Activated CD8-positive, alpha-beta T cell treated with anti-CD3 and anti-CD28 coated beads for 36 hours (primary cell): Measurements from ENCODE around the gene GRHL1. TPM values are rescaled to one million over a fixed set of nuclear protein-coding genes. Genes with fewer than 3 reads are reported as not detected.
A peak's percentile ranks its signal among the peaks of the same experiment; 100 is the strongest.

Experiments used
- ATAC-seq: fragments of 200-7000 bp; cut with Tn5 transposase; one replicate; pipeline ENCODE4 v1.10.0; 2021; ENCODE audit warnings: mild to moderate bottlenecking, moderate library complexity
- CTCF ChIA-PET: fragments of 350-600 bp; sonication (Branson Sonifier 250); formaldehyde crosslinking; loops from one replicate; lab custom pipeline; 2021; ENCODE audit warnings: antibody characterized with exemption; lab: Charles Lee
- POLR2A ChIA-PET: fragments of 350-600 bp; sonication (Branson Sonifier 250); formaldehyde crosslinking; loops from one replicate; lab custom pipeline; 2021; ENCODE audit warnings: antibody characterized with exemption; lab: Charles Lee
- DNase-seq: peaks from one replicate; pipeline ENCODE4 v3.0.0-alpha.2; 2020
- H3K27ac Mint-ChIP-seq: one replicate; pipeline ENCODE4 v1.8.0; 2021; ENCODE audit warnings: mild to moderate bottlenecking, mixed read lengths
- H3K27me3 Mint-ChIP-seq: one replicate; pipeline ENCODE4 v1.8.0; 2021; ENCODE audit warnings: mixed read lengths
- H3K36me3 Mint-ChIP-seq: one replicate; pipeline ENCODE4 v1.8.0; 2021; ENCODE audit warnings: low read depth, mixed read lengths
- H3K4me1 Mint-ChIP-seq: one replicate; pipeline ENCODE4 v1.8.0; 2021; ENCODE audit warnings: low read depth, mixed read lengths
- H3K4me3 Mint-ChIP-seq: one replicate; pipeline ENCODE4 v1.8.0; 2021; ENCODE audit warnings: mild to moderate bottlenecking, moderate library complexity, mixed read lengths
- H3K9me3 Mint-ChIP-seq: one replicate; pipeline ENCODE4 v1.8.0; 2021; ENCODE audit warnings: mixed read lengths
- CTCF ChIP-seq: fragments of 200-600 bp; IDR thresholded peaks from one replicate; pipeline ENCODE4 v1.8.0; 2022; ENCODE audit warnings: antibody characterized with exemption, mild to moderate bottlenecking
- intact Hi-C: fragments of 100-400 bp; cut with micrococcal nuclease; formaldehyde crosslinking; loops from one replicate; pipeline ENCODE4 v1.10.0; 2022
- total RNA-seq, 2 experiments: library from RNA; stranded (reverse); gene quantifications; one replicate each; pipeline ENCODE4 v1.2.3, GENCODE V29; 2021

The GRHL1 gene
- total RNA-seq: under 1 TPM; 0.20 to 0.25 TPM

- Mint-ChIP-seq H3K36me3 (no peaks in the 10 kb centered on the region), H3K27me3 (peaks cover 45% of the 10 kb centered on the region), H3K27ac (no peak within 1 kb of the TSS), H3K4me1 (peaks cover 2% of the 10 kb centered on the region), H3K9me3 (no peaks in the 10 kb centered on the region), H3K4me3 (peak within 1 kb of the TSS; percentile 65)
- CTCF ChIA-PET: interaction anchor here (1.1 kb wide), 1 partner anchor 109 kb away, joined by 3 read pairs; the partner anchor contains the start of gene TAF1B
- ATAC-seq: peak; percentile 98
- peak; percentile 89 for DNase-seq
- intact Hi-C loops: no loop called here
- POLR2A ChIA-PET: no interaction called here
- TF ChIP-seq CTCF: no peak
Observed at GRCh38 chr2:9951522-9952285, at the start of gene GRHL1. GRHL1 (plus strand) TSS chr2:9951693; CDS start chr2:9951834, 141 bp downstream.

DNA sequence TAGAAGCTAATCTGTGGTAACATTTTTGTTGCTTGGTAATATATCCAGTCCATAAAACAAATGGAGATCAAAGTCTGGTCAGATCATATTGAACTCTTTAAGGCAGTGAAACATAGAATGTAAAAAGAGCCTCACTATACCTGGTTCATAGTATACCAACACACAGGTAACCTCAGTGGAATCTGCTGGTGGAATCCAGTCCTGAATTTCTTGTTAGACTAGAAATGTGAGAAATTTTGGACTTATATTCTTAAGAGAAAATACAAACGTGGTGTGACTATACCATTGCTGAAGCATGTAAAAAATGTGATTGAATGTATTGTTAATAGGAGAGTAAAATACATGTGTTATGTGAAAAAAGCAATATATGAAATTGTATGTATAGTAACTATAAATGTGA lies 46.1 kb upstream of the GRHL1 start:
- Mint-ChIP-seq H3K9me3 (no peaks in the 10 kb centered on the region), H3K27me3 (no peaks in the 10 kb centered on the region), H3K36me3 (peaks cover 8% of the 10 kb centered on the region), H3K4me1 (no peaks in the 10 kb centered on the region), H3K4me3 (no peak overlapping the region), H3K27ac (no peak overlapping the region)
- DNase-seq (no peak), ATAC-seq (no peak)
- CTCF ChIA-PET: no interaction called here
- TF ChIP-seq CTCF: no peak
- POLR2A ChIA-PET: no interaction called here
- intact Hi-C loops: no loop called here

GRCh38 chr2:9907402-9907801 lies 44.1 kb upstream of the GRHL1 start:
- no peak for ATAC-seq
- no peak overlapping the region for H3K27ac Mint-ChIP-seq
- no peaks in the 10 kb centered on the region for H3K27me3 Mint-ChIP-seq
- POLR2A ChIA-PET: no interaction called here
- H3K36me3 Mint-ChIP-seq: peaks cover 10% of the 10 kb centered on the region
- H3K4me3 Mint-ChIP-seq: no peak overlapping the region
- H3K4me1 Mint-ChIP-seq: no peaks in the 10 kb centered on the region
- TF ChIP-seq CTCF: no peak
- CTCF ChIA-PET: interaction anchor here (1.5 kb wide), 1 partner anchor 94 kb away, joined by 3 read pairs; no protein-coding TSS in a partner anchor
- no peak for DNase-seq
- intact Hi-C loops: no loop called here
- H3K9me3 Mint-ChIP-seq: no peaks in the 10 kb centered on the region

DNA sequence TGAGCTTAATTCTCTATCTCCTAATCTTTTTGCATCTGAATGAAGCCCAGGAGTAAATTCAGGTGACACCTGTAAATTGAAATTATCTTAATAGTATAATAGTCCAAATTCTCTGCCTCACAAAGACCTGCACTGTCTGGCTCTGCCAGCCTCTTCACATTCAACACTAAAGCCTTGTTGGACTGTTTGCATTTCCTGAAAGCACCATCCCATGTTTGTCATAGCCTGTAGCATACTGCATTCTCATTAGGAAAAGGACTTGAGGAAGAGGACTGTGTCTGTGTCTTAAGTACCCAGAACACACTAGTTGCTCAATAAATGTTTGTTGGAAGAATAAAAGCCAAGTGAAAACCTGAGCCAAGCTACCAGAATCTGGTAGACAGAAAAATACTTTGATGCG lies 42.9 kb upstream of the GRHL1 start:
- Mint-ChIP-seq H3K4me1 (no peaks in the 10 kb centered on the region), H3K4me3 (no peak overlapping the region), H3K27me3 (no peaks in the 10 kb centered on the region), H3K9me3 (no peaks in the 10 kb centered on the region), H3K36me3 (peaks cover 17% of the 10 kb centered on the region), H3K27ac (no peak overlapping the region)
- ATAC-seq (no peak), DNase-seq (no peak)
- intact Hi-C loops: no loop called here
- ChIA-PET POLR2A (no interaction called here), CTCF (interaction anchor here (1.2 kb wide), 1 partner anchor 166 kb away, joined by 3 read pairs; no protein-coding TSS in a partner anchor)
- no peak for TF ChIP-seq CTCF

GRCh38 chr2:9909106-9909505 lies 42.4 kb upstream of the GRHL1 start:
- POLR2A ChIA-PET: interaction anchor here (2.0 kb wide), 1 partner anchor 12 kb away, joined by 9 read pairs; no protein-coding TSS in a partner anchor
- no peak overlapping the region for H3K4me3 Mint-ChIP-seq

More at GRCh38 chr2:9909106-9909505, 42.4 kb upstream of the GRHL1 start:
- ATAC-seq (no peak), DNase-seq (no peak)
- H3K9me3 Mint-ChIP-seq: no peaks in the 10 kb centered on the region
- TF ChIP-seq CTCF: no peak
- no peaks in the 10 kb centered on the region for H3K27me3 Mint-ChIP-seq
- CTCF ChIA-PET: interaction anchor here (1.0 to 1.2 kb wide), 4 partner anchors 9 to 165 kb away, joined by 3 to 4 read pairs (median 4); no protein-coding TSS in a partner anchor
- H3K36me3 Mint-ChIP-seq: peaks cover 20% of the 10 kb centered on the region
- intact Hi-C loops: no loop called here
- H3K4me1 Mint-ChIP-seq: peaks cover 2% of the 10 kb centered on the region
- no peak overlapping the region for H3K27ac Mint-ChIP-seq
